NOMO-1 treated with dmso at 0.1 percent for 144 hours (cell line): ENCODE results near the gene POLR2H.
"Not testable (repeated sequence)": the region's sequence is repeated elsewhere in the genome, so short reads cannot be mapped to it uniquely, and the experiment has no call there.

Source experiments
- DNase-seq: peaks from one replicate; lab custom pipeline; 2025; ENCODE audit not compliant: unreplicated experiment; lab: John Stamatoyannopoulos, UW

POLR2H gene

GRCh38 chr3:184335661-184336546 lies 25.6 kb upstream of the POLR2H start:
- DNase-seq, result peak; percentile 47

GRCh38 chr3:184336547-184337398 lies 24.7 kb upstream of the POLR2H start:
- DNase-seq, result no peak

- DNase-seq, result no peak
These were observed 24.2 kb upstream of the POLR2H start, which contains the start of gene FAM131A for GRCh38 chr3:184337399-184337714. Gene FAM131A, plus strand, starts transcription at chr3:184337600. Its CDS starts 31 bp downstream, at chr3:184337631.

GRCh38 chr3:184337981-184338380 lies 23.5 kb upstream of the POLR2H start:
- DNase-seq, result no peak

- DNase-seq, result no peak
These were observed 23.0 kb upstream of the POLR2H start for GRCh38 chr3:184338511-184338945.

GRCh38 chr3:184339001-184339400 lies 22.5 kb upstream of the POLR2H start:
- no peak for DNase-seq

GRCh38 chr3:184339451-184340135 lies 21.9 kb upstream of the POLR2H start:
- DNase-seq, result not testable (repeated sequence)

GRCh38 chr3:184341925-184342324 lies 19.6 kb upstream of the POLR2H start:
- DNase-seq, result no peak

- no peak for DNase-seq
These were observed 18.2 kb upstream of the POLR2H start for GRCh38 chr3:184343200-184343876.

GRCh38 chr3:184344579-184345316 lies 16.8 kb upstream of the POLR2H start:
- no peak for DNase-seq

GRCh38 chr3:184345317-184346144 lies 16.0 kb upstream of the POLR2H start:
- DNase-seq, result peak; percentile 24

- DNase-seq, result no peak
These were observed 14.9 kb upstream of the POLR2H start for GRCh38 chr3:184346480-184347190.

- no peak for DNase-seq
These were observed 14.0 kb upstream of the POLR2H start for GRCh38 chr3:184347321-184348056.

GRCh38 chr3:184348057-184348382 lies 13.5 kb upstream of the POLR2H start:
- no peak for DNase-seq

- no peak for DNase-seq
These were observed 11.7 kb upstream of the POLR2H start for GRCh38 chr3:184349563-184350470.

- no peak for DNase-seq
These were observed 10.9 kb upstream of the POLR2H start for GRCh38 chr3:184350618-184351017.
